Astrocyte (in vitro differentiated cells and primary cell): ENCODE results near the gene MRPS18A. TPM values are rescaled to one million over a fixed set of nuclear protein-coding genes. Genes with fewer than 3 reads are reported as not detected.

Source experiments
- DNase-seq: peaks from one replicate; pipeline ENCODE4 v3.0.0-alpha.2; 2010; ENCODE audit warnings: low read depth
- FAIRE-seq: peaks from 2 replicates; lab custom pipeline; 2011; peaks lifted over from hg19 to GRCh38; lab: Jason Lieb, UNC
- H2AFZ ChIP-seq: 2 replicates; pipeline ENCODE4 v1.6.0; 2012; ENCODE audit warnings: low read depth, low read length, inconsistent platforms
- H3K27ac ChIP-seq: 2 replicates; pipeline ENCODE4 v1.5.1; 2011; ENCODE audit warnings: low read depth, low read length, inconsistent platforms
- H3K27me3 ChIP-seq: 2 replicates; pipeline ENCODE4 v1.6.0; 2011; ENCODE audit warnings: low read length, inconsistent platforms; ENCODE audit not compliant: insufficient read depth
- H3K36me3 ChIP-seq: 2 replicates; pipeline ENCODE4 v1.5.1; 2011; ENCODE audit warnings: low read length, inconsistent platforms; ENCODE audit not compliant: insufficient read depth
- H3K4me1 ChIP-seq: 2 replicates; pipeline ENCODE4 v1.5.1; 2011; ENCODE audit warnings: low read length, inconsistent platforms; ENCODE audit not compliant: insufficient read depth
- H3K4me2 ChIP-seq: 2 replicates; pipeline ENCODE4 v1.6.0; 2012; ENCODE audit warnings: low read length, inconsistent platforms
- H3K4me3 ChIP-seq: 2 replicates; pipeline ENCODE4 v1.5.1; 2011; ENCODE audit warnings: low read depth, mild to moderate bottlenecking, low read length, inconsistent platforms; ENCODE audit not compliant: insufficient read depth
- H3K79me2 ChIP-seq: 2 replicates; pipeline ENCODE4 v1.6.0; 2012; ENCODE audit warnings: mild to moderate bottlenecking, low read length, inconsistent platforms; ENCODE audit not compliant: insufficient read depth
- H3K9ac ChIP-seq: 2 replicates; pipeline ENCODE4 v1.6.0; 2012; ENCODE audit warnings: mild to moderate bottlenecking, low read length, inconsistent platforms
- H3K9me3 ChIP-seq: 2 replicates; pipeline ENCODE4 v1.5.1; 2012; ENCODE audit warnings: low read depth, mild to moderate bottlenecking, low read length, inconsistent platforms; ENCODE audit not compliant: insufficient read depth
- H4K20me1 ChIP-seq: 2 replicates; pipeline ENCODE4 v1.6.0; 2012; ENCODE audit warnings: low read length, inconsistent platforms; ENCODE audit not compliant: insufficient read depth
- H3K27ac Mint-ChIP-seq: one replicate; pipeline ENCODE4 v1.8.0; 2021; ENCODE audit warnings: mild to moderate bottlenecking, mixed read lengths; ENCODE audit not compliant: unreplicated experiment
- H3K27me3 Mint-ChIP-seq: one replicate; pipeline ENCODE4 v1.8.0; 2021; ENCODE audit warnings: low read depth, mixed read lengths; ENCODE audit not compliant: unreplicated experiment
- H3K36me3 Mint-ChIP-seq: one replicate; pipeline ENCODE4 v1.8.0; 2021; ENCODE audit warnings: low read depth, mixed read lengths; ENCODE audit not compliant: unreplicated experiment
- H3K4me1 Mint-ChIP-seq: one replicate; pipeline ENCODE4 v1.8.0; 2021; ENCODE audit warnings: low read depth, mixed read lengths; ENCODE audit not compliant: unreplicated experiment
- H3K4me3 Mint-ChIP-seq: one replicate; pipeline ENCODE4 v1.8.0; 2021; ENCODE audit warnings: mild to moderate bottlenecking, moderate library complexity, mixed read lengths; ENCODE audit not compliant: unreplicated experiment
- H3K9me3 Mint-ChIP-seq: one replicate; pipeline ENCODE4 v1.8.0; 2021; ENCODE audit warnings: mild to moderate bottlenecking, mixed read lengths; ENCODE audit not compliant: unreplicated experiment
- EZH2 ChIP-seq: IDR thresholded peaks from 2 replicates; pipeline ENCODE4 v1.6.1; 2012; ENCODE audit warnings: mild to moderate bottlenecking, low read length, inconsistent platforms; ENCODE audit not compliant: insufficient read depth
- total RNA-seq: library from RNA; stranded (reverse); gene quantifications from 2 replicates; pipeline ENCODE4 v1.2.1, GENCODE V29; 2021
- TF ChIP-seq, protein P1 (sequence below): IDR thresholded peaks from 2 replicates; pipeline ENCODE4 v1.5.1; 2011; ENCODE audit warnings: low read depth, mild to moderate bottlenecking, inconsistent platforms, low read length, moderate library complexity; ENCODE audit not compliant: insufficient read depth

The MRPS18A gene
- total RNA-seq, 1 donor from 2014 or later = 33.5 TPM

DNA sequence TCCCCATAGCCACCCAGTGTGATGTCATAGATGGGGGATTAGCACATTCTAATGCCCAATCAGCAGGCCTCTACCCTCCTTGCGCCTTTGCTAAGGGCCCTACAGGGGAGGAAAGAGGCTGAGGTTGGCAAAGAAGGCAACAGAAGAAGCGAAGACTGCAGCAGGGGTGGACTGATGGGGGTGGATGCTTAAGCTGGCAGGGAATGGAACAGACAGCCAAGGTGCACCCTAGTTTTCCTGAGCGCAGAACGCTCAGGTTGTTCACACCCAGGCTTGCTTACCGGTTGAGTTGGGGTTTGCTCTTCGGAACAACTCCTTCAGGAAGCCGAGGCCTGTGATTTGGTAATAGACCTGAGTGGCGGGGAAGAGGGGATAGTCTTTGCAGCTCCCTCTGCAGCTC lies 12.7 kb downstream of the MRPS18A start:
- Histone ChIP-seq H3K9me3 (no peaks in the 10 kb centered on the region), H3K9ac (no peak overlapping the region), H3K4me3 (no peak overlapping the region), H3K27me3 (no peaks in the 10 kb centered on the region), H4K20me1 (peaks cover 26% of the 10 kb centered on the region), H3K36me3 (peaks cover 25% of the 10 kb centered on the region), H3K4me2 (no peak overlapping the region), H3K79me2 (no peaks in the 10 kb centered on the region), H2AFZ (no peak overlapping the region), H3K4me1 (no peaks in the 10 kb centered on the region), H3K27ac (no peak overlapping the region)
- Mint-ChIP-seq H3K36me3 (peaks cover 31% of the 10 kb centered on the region), H3K9me3 (no peaks in the 10 kb centered on the region), H3K27me3 (no peaks in the 10 kb centered on the region), H3K27ac (no peak overlapping the region), H3K4me3 (no peak overlapping the region), H3K4me1 (peaks cover 10% of the 10 kb centered on the region)
- TF ChIP-seq, protein P1, sequence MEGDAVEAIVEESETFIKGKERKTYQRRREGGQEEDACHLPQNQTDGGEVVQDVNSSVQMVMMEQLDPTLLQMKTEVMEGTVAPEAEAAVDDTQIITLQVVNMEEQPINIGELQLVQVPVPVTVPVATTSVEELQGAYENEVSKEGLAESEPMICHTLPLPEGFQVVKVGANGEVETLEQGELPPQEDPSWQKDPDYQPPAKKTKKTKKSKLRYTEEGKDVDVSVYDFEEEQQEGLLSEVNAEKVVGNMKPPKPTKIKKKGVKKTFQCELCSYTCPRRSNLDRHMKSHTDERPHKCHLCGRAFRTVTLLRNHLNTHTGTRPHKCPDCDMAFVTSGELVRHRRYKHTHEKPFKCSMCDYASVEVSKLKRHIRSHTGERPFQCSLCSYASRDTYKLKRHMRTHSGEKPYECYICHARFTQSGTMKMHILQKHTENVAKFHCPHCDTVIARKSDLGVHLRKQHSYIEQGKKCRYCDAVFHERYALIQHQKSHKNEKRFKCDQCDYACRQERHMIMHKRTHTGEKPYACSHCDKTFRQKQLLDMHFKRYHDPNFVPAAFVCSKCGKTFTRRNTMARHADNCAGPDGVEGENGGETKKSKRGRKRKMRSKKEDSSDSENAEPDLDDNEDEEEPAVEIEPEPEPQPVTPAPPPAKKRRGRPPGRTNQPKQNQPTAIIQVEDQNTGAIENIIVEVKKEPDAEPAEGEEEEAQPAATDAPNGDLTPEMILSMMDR = no peak
- no peak for TF ChIP-seq EZH2
- DNase-seq (no peak), FAIRE-seq (no peak)

DNA sequence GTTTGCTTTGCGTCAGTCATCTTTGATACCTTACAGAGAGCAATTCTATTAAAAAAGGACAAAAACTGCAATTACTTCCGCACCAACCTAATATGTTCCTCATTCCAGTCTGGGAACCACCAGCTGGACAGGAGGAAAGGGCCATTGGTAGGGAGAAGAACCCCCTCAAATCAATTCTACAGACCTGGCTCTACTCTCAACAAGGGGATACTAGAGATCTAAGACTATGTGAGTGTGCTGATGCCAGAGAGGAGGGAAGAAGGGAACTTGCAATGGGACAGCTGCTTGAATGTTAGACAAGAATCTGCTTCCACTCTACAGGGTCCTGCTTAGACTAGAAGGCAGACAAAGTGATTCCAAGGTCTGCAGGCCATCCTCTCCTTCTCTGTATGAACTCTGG lies 13.3 kb downstream of the MRPS18A start:
- Histone ChIP-seq H3K9me3 (no peaks in the 10 kb centered on the region), H3K36me3 (peaks cover 25% of the 10 kb centered on the region), H3K4me1 (peaks cover 3% of the 10 kb centered on the region), H3K27ac (no peak overlapping the region), H4K20me1 (peaks cover 19% of the 10 kb centered on the region), H3K9ac (no peak overlapping the region), H2AFZ (no peak overlapping the region), H3K4me2 (no peak overlapping the region), H3K79me2 (no peaks in the 10 kb centered on the region), H3K27me3 (no peaks in the 10 kb centered on the region), H3K4me3 (no peak overlapping the region)
- no peak overlapping the region for H3K27ac Mint-ChIP-seq
- peaks cover 28% of the 10 kb centered on the region for H3K36me3 Mint-ChIP-seq
- H3K4me3 Mint-ChIP-seq = no peak overlapping the region
- H3K4me1 Mint-ChIP-seq = peaks cover 13% of the 10 kb centered on the region
- DNase-seq = no peak
- no peaks in the 10 kb centered on the region for H3K27me3 Mint-ChIP-seq
- TF ChIP-seq, protein P1 = no peak
- TF ChIP-seq EZH2 = no peak
- H3K9me3 Mint-ChIP-seq = no peaks in the 10 kb centered on the region
- no peak for FAIRE-seq

DNA sequence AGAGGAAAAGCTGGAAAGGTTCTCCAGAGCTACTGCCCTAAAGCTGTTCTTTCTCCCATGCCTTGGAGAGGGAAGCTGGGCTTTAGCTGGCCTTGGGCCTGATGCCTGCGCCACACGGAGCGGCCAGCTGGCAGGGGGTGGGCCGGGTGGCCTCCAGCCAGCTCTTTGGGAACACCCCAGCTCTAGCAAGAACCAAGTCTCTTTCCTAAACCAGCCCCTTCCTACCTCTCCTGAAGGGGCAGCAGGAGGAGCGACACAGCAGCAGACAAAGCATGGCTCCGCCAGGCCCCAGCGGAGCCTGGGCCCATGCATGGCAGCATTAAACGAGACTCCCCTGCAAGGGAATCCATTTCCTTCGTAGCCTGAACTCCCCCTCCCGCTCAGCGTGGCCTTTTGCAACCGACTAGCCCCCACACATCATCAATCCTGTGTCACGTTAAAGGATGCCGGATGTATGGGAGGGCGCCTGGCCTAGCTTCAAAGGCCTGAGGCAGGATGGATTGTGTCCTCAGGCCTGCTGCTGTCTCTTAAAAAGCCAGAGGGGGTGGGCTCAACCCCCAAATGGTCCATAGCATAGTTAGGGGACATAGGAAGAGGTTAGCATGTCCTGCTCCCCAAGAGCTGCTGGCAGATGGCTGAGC lies 14.0 kb downstream of the MRPS18A start:
- Histone ChIP-seq H3K79me2 (no peaks in the 10 kb centered on the region), H3K4me3 (no peak overlapping the region), H3K9ac (no peak overlapping the region), H4K20me1 (peaks cover 13% of the 10 kb centered on the region), H3K27me3 (no peaks in the 10 kb centered on the region), H3K9me3 (no peaks in the 10 kb centered on the region), H3K4me1 (peaks cover 7% of the 10 kb centered on the region), H3K36me3 (peaks cover 21% of the 10 kb centered on the region), H2AFZ (no peak overlapping the region), H3K27ac (no peak overlapping the region), H3K4me2 (no peak overlapping the region)
- DNase-seq (no peak), FAIRE-seq (no peak)
- no peaks in the 10 kb centered on the region for H3K27me3 Mint-ChIP-seq
- H3K4me1 Mint-ChIP-seq = peaks cover 17% of the 10 kb centered on the region
- no peak overlapping the region for H3K4me3 Mint-ChIP-seq
- H3K36me3 Mint-ChIP-seq = peaks cover 25% of the 10 kb centered on the region
- H3K27ac Mint-ChIP-seq = no peak overlapping the region
- H3K9me3 Mint-ChIP-seq = no peaks in the 10 kb centered on the region
- TF ChIP-seq EZH2 = no peak
